GM19324 (cell line): ENCODE results near the gene PNISR.
A peak's percentile ranks its signal among the peaks of the same experiment; 100 is the strongest.

Source experiments
- ATAC-seq: cut with Tn5 transposase; IDR thresholded peaks from one replicate; pipeline ENCODE4 v1.9.1; 2021; ENCODE audit warnings: mild to moderate bottlenecking, moderate library complexity; ENCODE audit not compliant: unreplicated experiment, low FRiP score

Gene PNISR

GRCh38 chr6:99409672-99410071 is 15.4 kb downstream of the PNISR start:
- no peak for ATAC-seq

- no peak for ATAC-seq
Measured at GRCh38 chr6:99407076-99407475, 18.0 kb downstream of the PNISR start.

DNA sequence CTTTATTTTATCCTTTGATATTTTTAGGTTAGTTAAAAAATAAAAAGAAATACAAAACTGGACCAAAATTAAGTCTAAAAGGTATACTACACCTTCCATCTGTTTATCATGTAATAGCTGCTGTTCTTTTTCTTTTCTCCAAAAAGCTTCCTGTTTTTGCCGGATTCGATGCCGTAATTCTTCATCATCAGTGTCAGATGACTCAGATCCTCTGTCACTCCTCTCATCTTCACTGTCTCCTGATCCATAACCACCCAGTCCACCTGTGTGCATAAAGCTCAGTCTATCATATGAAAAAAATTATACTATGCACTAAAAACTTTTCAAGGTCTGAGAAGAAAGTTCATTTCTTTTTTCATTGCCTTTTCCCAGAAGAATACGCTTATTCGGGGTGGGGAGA is 22.7 kb downstream of the PNISR start:
- no peak for ATAC-seq

DNA sequence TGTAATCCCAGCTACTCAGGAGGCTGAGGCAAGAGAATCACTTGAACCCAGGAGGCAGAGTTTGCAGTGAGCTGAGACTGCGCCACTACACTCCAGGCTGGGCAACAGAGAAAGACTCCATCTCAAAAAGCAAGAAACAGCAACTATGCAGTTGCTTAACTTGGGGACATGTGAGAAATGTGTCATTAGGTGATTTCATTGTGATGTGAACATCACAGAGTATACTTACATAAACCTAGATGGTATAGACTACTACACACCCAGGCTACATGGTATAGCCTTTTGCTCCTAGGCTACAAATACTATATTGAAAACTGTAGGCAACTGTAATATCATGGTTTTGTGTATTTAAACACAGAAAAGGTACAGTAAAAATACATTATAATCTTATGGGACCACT is 27.8 kb downstream of the PNISR start:
- no peak for ATAC-seq

- peak; percentile 72 for ATAC-seq
Measured at GRCh38 chr6:99393698-99394531, 31.2 kb downstream of the PNISR start, which contains the start of gene COQ3. Gene COQ3 (minus strand): TSS chr6:99394195. CDS start chr6:99394179, 16 bp downstream.

DNA sequence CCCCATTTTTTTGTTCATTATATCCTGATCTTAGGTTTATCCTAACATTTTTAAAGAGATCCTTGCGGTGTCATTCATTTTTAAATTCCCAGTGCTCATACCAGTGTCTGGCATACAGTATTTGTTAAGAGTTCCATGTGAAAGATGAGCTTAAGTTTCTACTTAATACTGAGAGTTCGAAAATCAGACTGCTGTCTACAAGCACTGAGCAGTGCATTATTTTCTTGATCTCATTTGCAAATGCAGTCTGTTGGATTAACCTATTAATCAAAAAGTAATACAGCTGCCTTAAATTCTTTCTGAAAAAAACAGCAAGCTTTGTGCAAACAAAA is 31.8 kb downstream of the PNISR start:
- peak; percentile 28 for ATAC-seq

GRCh38 chr6:99390896-99391295 is 34.2 kb downstream of the PNISR start:
- ATAC-seq: no peak

GRCh38 chr6:99384507-99384906 is 40.6 kb downstream of the PNISR start:
- no peak for ATAC-seq

GRCh38 chr6:99378636-99379035 is 46.5 kb downstream of the PNISR start:
- no peak for ATAC-seq

DNA sequence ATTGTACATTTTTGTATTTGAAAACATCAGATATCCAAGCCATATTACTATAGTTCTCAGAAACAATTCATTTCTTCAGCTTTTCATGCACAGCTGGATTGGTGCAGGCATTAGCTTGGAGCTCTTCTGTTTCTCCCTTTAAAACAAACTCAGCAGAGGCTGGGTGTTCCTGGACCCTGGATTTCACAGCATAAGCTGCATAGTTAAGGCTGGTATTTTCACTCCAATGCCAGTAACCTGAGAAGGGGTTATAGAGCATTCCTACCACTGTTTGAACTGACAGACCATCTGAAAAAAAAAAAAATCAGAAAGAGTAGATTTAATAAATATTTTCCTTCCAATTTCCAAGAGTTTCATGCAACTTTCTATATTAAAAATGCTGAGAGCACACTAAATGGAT is 55.6 kb downstream of the PNISR start:
- ATAC-seq: no peak

DNA sequence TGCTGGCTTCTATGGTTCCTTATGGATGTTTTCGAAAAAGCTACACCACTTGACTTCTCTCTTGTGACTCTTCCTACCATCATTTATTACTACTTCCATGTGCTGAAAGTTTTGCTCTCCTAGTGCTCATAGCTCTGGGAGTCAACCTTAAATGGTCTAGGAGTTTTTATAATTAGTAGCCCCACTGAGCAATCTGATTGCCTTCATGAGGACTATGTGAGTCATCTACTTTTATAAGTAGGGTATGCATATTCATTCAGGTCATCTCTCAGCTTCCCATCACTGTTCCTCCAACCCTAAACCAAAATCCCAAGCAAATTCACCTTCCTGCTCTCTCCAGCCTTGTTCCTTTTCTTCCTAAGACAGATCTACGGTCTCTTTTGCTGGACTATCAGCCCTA is 58.3 kb downstream of the PNISR start:
- ATAC-seq: no peak

- ATAC-seq: no peak
Measured at GRCh38 chr6:99364026-99364425, 61.1 kb downstream of the PNISR start.

- no peak for ATAC-seq
Measured at GRCh38 chr6:99362678-99363268, 62.3 kb downstream of the PNISR start.

DNA sequence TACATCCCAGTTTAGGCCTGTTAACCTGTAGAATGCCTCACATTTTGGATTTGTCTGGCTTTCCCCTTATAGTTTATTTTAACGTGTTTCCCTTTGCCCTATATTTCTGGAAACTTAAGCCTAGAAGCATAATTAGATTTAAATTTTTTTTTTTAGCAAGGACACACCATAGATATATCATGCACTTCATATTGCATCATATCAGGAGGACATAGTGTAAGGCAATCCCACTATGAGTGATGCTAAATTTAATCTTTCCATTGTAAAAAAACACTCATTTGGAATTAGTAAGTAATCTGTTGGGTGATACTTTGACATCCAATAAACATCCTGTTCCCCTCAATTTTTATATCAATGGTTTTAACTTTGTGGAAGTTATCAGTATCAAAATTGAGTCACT is 65.3 kb downstream of the PNISR start:
- no peak for ATAC-seq

GRCh38 chr6:99356641-99357040 is 68.5 kb downstream of the PNISR start:
- ATAC-seq: no peak

GRCh38 chr6:99354983-99355382 is 70.1 kb downstream of the PNISR start:
- ATAC-seq: no peak

GRCh38 chr6:99353126-99353525 is 72.0 kb downstream of the PNISR start:
- ATAC-seq: no peak

- ATAC-seq: no peak
Measured at GRCh38 chr6:99350573-99350972, 74.5 kb downstream of the PNISR start.

GRCh38 chr6:99349171-99350141 is 75.7 kb downstream of the PNISR start, which contains the start of gene FAXC:
Gene FAXC (minus strand): TSS chr6:99349674. CDS start chr6:99349372, 302 bp downstream.
- peak; percentile 60 for ATAC-seq

DNA sequence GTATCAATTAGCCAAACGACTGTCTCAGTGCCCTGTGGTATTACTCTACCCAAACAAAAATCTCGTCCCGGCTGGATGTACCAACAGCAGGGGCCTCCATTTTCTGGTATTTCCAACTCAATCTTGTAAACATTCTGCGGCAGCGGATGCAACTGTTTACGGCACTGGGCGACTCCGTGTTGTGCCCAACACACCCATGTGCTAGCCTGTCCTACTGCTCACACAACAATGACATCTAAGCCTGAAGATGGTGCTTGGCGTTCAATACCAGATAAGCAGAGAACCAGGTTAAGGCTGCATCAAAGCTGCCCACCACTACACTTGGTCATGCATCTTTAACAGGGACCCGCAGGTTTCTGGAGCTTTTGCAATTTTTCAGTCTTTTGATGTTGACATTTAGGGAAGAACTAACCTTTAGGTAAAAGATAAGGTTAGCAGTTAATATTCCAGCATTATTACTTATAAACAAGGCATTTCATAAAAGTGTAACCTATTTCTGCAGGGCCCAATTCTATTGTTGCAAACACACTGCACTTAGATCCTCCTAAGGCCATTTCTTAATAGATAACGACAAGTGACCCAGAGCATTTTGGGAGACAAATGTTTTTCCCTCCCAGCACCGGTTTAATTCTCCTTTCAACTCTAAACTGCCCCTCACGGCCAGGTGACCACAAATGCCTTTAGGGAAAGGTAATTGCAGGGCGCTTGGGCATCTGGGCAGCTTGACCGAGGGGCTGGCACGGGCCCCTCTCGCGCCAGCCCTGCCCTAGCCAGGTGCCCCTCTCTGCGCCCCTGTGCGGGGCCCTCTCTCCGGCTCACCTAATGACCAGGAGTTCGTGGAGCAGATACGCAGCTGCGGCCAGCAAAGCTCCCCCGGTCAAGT is 76.6 kb downstream of the PNISR start:
- no peak for ATAC-seq
